BLaER1 (cell line): ENCODE results near the gene TSPAN18.

Source experiments
- H3K27ac ChIP-seq: shearing (Covaris generic); formaldehyde crosslinking; 2 replicates; pipeline ENCODE4 v1.8.1; 2022
- H3K27me3 ChIP-seq: shearing (Covaris generic); formaldehyde crosslinking; 2 replicates; pipeline ENCODE4 v1.8.1; 2022
- H3K36me3 ChIP-seq: shearing (Covaris generic); formaldehyde crosslinking; 2 replicates; pipeline ENCODE4 v1.8.1; 2022
- H3K4me1 ChIP-seq: shearing (Covaris generic); formaldehyde crosslinking; 2 replicates; pipeline ENCODE4 v1.8.1; 2022
- H3K4me2 ChIP-seq: shearing (Covaris generic); formaldehyde crosslinking; 2 replicates; pipeline ENCODE4 v1.8.1; 2022
- H3K4me3 ChIP-seq: shearing (Covaris generic); formaldehyde crosslinking; 2 replicates; pipeline ENCODE4 v1.8.1; 2022
- H3K9ac ChIP-seq: shearing (Covaris generic); formaldehyde crosslinking; 2 replicates; pipeline ENCODE4 v1.8.1; 2022
- H3K9me3 ChIP-seq: shearing (Covaris generic); formaldehyde crosslinking; 2 replicates; pipeline ENCODE4 v1.8.1; 2022
- H4K20me1 ChIP-seq: shearing (Covaris generic); formaldehyde crosslinking; 2 replicates; pipeline ENCODE4 v1.8.1; 2022
- Cebpa-rat ChIP-seq: shearing (Covaris generic); IDR thresholded peaks from 2 replicates; pipeline ENCODE4 v1.8.1; 2022

TSPAN18 gene

DNA sequence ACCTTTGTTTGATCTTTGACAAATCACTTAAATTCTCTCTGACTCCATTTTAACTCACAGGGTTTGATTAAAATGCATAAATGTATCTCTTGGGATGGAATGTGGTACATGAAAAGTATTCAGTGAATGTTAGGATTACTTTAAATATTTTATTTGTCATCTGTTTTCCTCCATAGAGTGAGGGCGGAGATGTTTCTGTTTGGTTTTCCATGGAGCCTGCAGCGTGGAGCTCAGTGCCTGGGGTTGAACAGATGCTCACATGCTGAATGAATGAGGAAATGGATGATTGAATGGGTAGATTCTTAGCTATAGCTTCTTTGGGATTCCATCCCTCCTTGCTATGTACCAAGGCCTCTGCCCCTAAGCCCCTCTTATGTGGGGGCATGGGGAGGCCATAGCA is 10.0 kb downstream of the TSPAN18 start:
- no peak overlapping the region for H3K9ac ChIP-seq
- H3K27ac ChIP-seq: no peak overlapping the region
- no peaks in the 10 kb centered on the region for H3K27me3 ChIP-seq
- peaks cover 53% of the 10 kb centered on the region for H3K4me1 ChIP-seq
- H3K4me2 ChIP-seq: peak overlapping the region; percentile 19
- no peaks in the 10 kb centered on the region for H3K9me3 ChIP-seq
- no peaks in the 10 kb centered on the region for H4K20me1 ChIP-seq
- TF ChIP-seq Cebpa-rat: no peak
- H3K4me3 ChIP-seq: no peak overlapping the region
- H3K36me3 ChIP-seq: no peaks in the 10 kb centered on the region

DNA sequence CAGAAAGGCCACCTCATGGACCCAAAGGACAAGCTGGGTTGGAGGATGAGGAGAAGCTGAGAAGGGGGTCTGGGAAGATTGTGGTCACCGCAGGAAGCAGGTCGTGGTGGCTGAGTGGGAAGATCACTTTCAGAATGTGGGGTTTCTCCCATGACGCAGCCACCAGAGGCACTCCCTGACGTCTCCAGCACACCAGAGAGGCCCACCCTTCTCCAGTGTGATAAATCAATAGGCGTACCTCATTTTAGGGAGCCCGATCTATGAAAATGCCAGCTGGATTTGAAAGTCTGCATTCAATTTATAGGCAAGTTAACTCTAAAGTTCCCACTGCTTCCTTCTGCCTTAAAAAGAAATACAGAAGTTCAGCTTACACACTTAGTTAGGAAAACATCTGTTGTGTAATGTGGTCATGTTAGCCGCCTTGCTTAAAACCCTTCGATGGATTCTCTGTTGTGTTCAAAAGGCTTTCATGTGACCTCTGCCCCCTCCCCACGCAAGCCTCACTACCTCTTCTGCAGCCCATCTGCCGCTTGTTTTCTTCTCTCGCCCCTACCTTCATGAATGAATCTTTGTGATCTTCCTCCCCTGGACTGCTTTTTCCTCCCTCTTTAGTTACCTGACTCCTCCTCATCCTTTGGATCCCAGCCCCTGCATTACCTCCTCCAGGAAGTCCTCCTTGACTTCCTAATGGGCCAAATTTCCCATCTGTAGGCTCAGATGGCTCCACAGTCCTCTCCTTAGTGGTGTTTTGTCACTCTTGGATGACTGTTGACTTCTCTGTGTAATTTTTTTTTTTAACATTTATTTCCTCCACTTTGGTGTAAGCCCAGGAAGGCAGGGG is 10.7 kb downstream of the TSPAN18 start:
- Histone ChIP-seq H3K4me3 (no peak overlapping the region), H3K4me2 (peak overlapping the region; percentile 19), H4K20me1 (no peaks in the 10 kb centered on the region), H3K27ac (no peak overlapping the region), H3K4me1 (peaks cover 54% of the 10 kb centered on the region), H3K9me3 (no peaks in the 10 kb centered on the region), H3K36me3 (no peaks in the 10 kb centered on the region), H3K9ac (no peak overlapping the region), H3K27me3 (no peaks in the 10 kb centered on the region)
- no peak for TF ChIP-seq Cebpa-rat

- H3K4me2 ChIP-seq: no peak overlapping the region
- no peak overlapping the region for H3K27ac ChIP-seq
- H3K9me3 ChIP-seq: no peaks in the 10 kb centered on the region
- H3K27me3 ChIP-seq: no peaks in the 10 kb centered on the region
- H3K4me3 ChIP-seq: no peak overlapping the region
- no peak for TF ChIP-seq Cebpa-rat
- H3K4me1 ChIP-seq: peaks cover 50% of the 10 kb centered on the region
- H3K9ac ChIP-seq: no peak overlapping the region
- no peaks in the 10 kb centered on the region for H3K36me3 ChIP-seq
- no peaks in the 10 kb centered on the region for H4K20me1 ChIP-seq
Measured at GRCh38 chr11:44738791-44739190, 12.0 kb downstream of the TSPAN18 start.

- Histone ChIP-seq H4K20me1 (no peaks in the 10 kb centered on the region), H3K4me1 (peaks cover 36% of the 10 kb centered on the region), H3K4me3 (no peak overlapping the region), H3K27me3 (no peaks in the 10 kb centered on the region), H3K36me3 (no peaks in the 10 kb centered on the region), H3K9me3 (no peaks in the 10 kb centered on the region), H3K4me2 (peak overlapping the region; percentile 54), H3K27ac (no peak overlapping the region), H3K9ac (no peak overlapping the region)
- no peak for TF ChIP-seq Cebpa-rat
Measured at GRCh38 chr11:44740967-44741366, 14.2 kb downstream of the TSPAN18 start.

- Histone ChIP-seq H3K9ac (no peak overlapping the region), H3K27ac (no peak overlapping the region), H3K4me2 (no peak overlapping the region), H3K4me3 (no peak overlapping the region), H3K9me3 (no peaks in the 10 kb centered on the region), H3K4me1 (peaks cover 36% of the 10 kb centered on the region), H3K36me3 (no peaks in the 10 kb centered on the region), H3K27me3 (no peaks in the 10 kb centered on the region), H4K20me1 (no peaks in the 10 kb centered on the region)
- no peak for TF ChIP-seq Cebpa-rat
Measured at GRCh38 chr11:44741976-44742375, 15.2 kb downstream of the TSPAN18 start.

GRCh38 chr11:44742508-44743246 is 15.9 kb downstream of the TSPAN18 start:
- no peak overlapping the region for H3K9ac ChIP-seq
- no peaks in the 10 kb centered on the region for H3K27me3 ChIP-seq
- no peaks in the 10 kb centered on the region for H4K20me1 ChIP-seq
- TF ChIP-seq Cebpa-rat: no peak
- no peaks in the 10 kb centered on the region for H3K9me3 ChIP-seq
- H3K4me1 ChIP-seq: peaks cover 29% of the 10 kb centered on the region
- no peak overlapping the region for H3K4me2 ChIP-seq
- no peaks in the 10 kb centered on the region for H3K36me3 ChIP-seq
- H3K4me3 ChIP-seq: no peak overlapping the region
- H3K27ac ChIP-seq: no peak overlapping the region

GRCh38 chr11:44743326-44743725 is 16.6 kb downstream of the TSPAN18 start:
- no peak for TF ChIP-seq Cebpa-rat
- H3K27ac ChIP-seq: no peak overlapping the region
- no peaks in the 10 kb centered on the region for H4K20me1 ChIP-seq
- no peaks in the 10 kb centered on the region for H3K27me3 ChIP-seq
- no peak overlapping the region for H3K4me2 ChIP-seq
- H3K36me3 ChIP-seq: no peaks in the 10 kb centered on the region
- H3K4me3 ChIP-seq: no peak overlapping the region
- no peaks in the 10 kb centered on the region for H3K9me3 ChIP-seq
- H3K9ac ChIP-seq: no peak overlapping the region
- H3K4me1 ChIP-seq: peaks cover 22% of the 10 kb centered on the region

- H4K20me1 ChIP-seq: no peaks in the 10 kb centered on the region
- H3K36me3 ChIP-seq: no peaks in the 10 kb centered on the region
- H3K4me3 ChIP-seq: no peak overlapping the region
- no peak overlapping the region for H3K4me2 ChIP-seq
- H3K9ac ChIP-seq: no peak overlapping the region
- TF ChIP-seq Cebpa-rat: no peak
- H3K27me3 ChIP-seq: no peaks in the 10 kb centered on the region
- H3K4me1 ChIP-seq: peaks cover 22% of the 10 kb centered on the region
- no peak overlapping the region for H3K27ac ChIP-seq
- H3K9me3 ChIP-seq: no peaks in the 10 kb centered on the region
Measured at GRCh38 chr11:44743959-44744557, 17.3 kb downstream of the TSPAN18 start.

DNA sequence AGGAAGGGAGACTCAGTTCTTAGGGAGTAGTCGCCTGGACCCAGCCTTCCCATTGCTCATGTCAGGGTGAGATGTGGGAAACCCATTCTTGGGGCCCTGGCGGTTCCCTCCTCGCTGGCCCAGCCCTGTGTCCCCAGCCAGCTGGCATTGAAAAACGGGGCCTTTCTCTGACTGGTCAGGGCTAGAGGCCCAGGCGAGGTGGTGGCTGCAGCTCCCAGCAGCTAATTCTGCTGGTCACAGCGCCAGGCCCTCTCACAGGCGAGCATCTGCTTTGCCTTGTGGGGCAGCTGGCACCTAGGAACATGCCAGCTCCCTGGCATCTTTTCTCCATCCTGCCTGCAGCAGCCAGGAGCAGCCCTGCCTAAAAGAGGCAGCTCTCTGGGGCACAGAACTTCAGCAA is 20.1 kb downstream of the TSPAN18 start:
- Histone ChIP-seq H3K4me3 (no peak overlapping the region), H3K9me3 (no peaks in the 10 kb centered on the region), H3K9ac (no peak overlapping the region), H4K20me1 (no peaks in the 10 kb centered on the region), H3K36me3 (no peaks in the 10 kb centered on the region), H3K4me2 (no peak overlapping the region), H3K4me1 (no peaks in the 10 kb centered on the region), H3K27ac (no peak overlapping the region), H3K27me3 (no peaks in the 10 kb centered on the region)
- no peak for TF ChIP-seq Cebpa-rat

- no peaks in the 10 kb centered on the region for H3K9me3 ChIP-seq
- no peaks in the 10 kb centered on the region for H3K36me3 ChIP-seq
- no peaks in the 10 kb centered on the region for H3K4me1 ChIP-seq
- TF ChIP-seq Cebpa-rat: no peak
- H3K27me3 ChIP-seq: no peaks in the 10 kb centered on the region
- H4K20me1 ChIP-seq: no peaks in the 10 kb centered on the region
- no peak overlapping the region for H3K27ac ChIP-seq
- H3K4me2 ChIP-seq: no peak overlapping the region
- no peak overlapping the region for H3K9ac ChIP-seq
- H3K4me3 ChIP-seq: no peak overlapping the region
Measured at GRCh38 chr11:44747316-44747715, 20.6 kb downstream of the TSPAN18 start.
